Measurements from ENCODE around the gene PIK3CD. TPM values are rescaled to one million over a fixed set of nuclear protein-coding genes. Genes with fewer than 3 reads are reported as not detected.

Gene PIK3CD
- total and polyA plus RNA-seq, 2 of the 4 experiments (the other 2 are of a cell fraction): 5.0 to 12.1 TPM

- BruUV-seq (replicated peaks): no TSS peak
- WGBS, 2 experiments (ENCODE audit: extremely low coverage in 2 of 2, insufficient read length in 1 of 2): 100% methylated on average over 2 of the region's 6 CpGs; no CpG with 5 or more reads in 1 of the 2 experiments
- no peak overlapping the region for H3K18ac ChIP-seq (ENCODE audit: low read depth, low read length)
- CTCF ChIA-PET: no interaction called here
- H3K9me1 ChIP-seq (ENCODE audit: insufficient read depth, low read length): 0 out of 2 replicates have a peak, but pooled peaks cover 3% of the 10 kb centered on the region
- H2BK15ac ChIP-seq (ENCODE audit: low read depth, low read length): no peak overlapping the region
- DNase-seq: no peak
- in situ Hi-C loops (cut with MboI; ENCODE audit: low sequenced_read_pairs): loop anchor here (10.0 kb wide), 1 partner anchor 141 kb away; no protein-coding TSS in a partner anchor
- no peak overlapping the region for H3K9ac ChIP-seq (ENCODE audit: low read depth, low read length)
- no peak overlapping the region for H2AFZ ChIP-seq (replicated peaks; ENCODE audit: low read length, poor library complexity)
- intact Hi-C loops (cut with micrococcal nuclease): no loop called here
- H3K27me3 ChIP-seq (ENCODE audit: control insufficient read depth, insufficient read depth, low read length): no peaks in the 10 kb centered on the region
- H2BK5ac ChIP-seq (ENCODE audit: low read depth, low read length, poor library complexity, severe bottlenecking): no peak overlapping the region
- peaks cover under 1% of the 10 kb centered on the region for H3K4me1 ChIP-seq (ENCODE audit: control insufficient read depth, insufficient read depth, low read length)
- H2BK20ac ChIP-seq (ENCODE audit: low read depth, low read length): no peak overlapping the region
- no peak overlapping the region for H3K23ac ChIP-seq (ENCODE audit: low read depth, low read length)
- peaks cover 49% of the 10 kb centered on the region for H3K36me3 ChIP-seq (ENCODE audit: control insufficient read depth, insufficient read depth, low read length)
- no peak overlapping the region for H4K8ac ChIP-seq (ENCODE audit: low read depth in 2 of 2, low read length in 2 of 2)
- dilution Hi-C loops (cut with HindIII; ENCODE audit: low sequenced_read_pairs, unreplicated experiment): no loop called here
- no peak overlapping the region for H2BK120ac ChIP-seq (ENCODE audit: low read depth, low read length)
- H3K79me1 ChIP-seq (ENCODE audit: low read depth in 1 of 2, low read length in 2 of 2): no peaks in the 10 kb centered on the region
- no peak for ATAC-seq (ENCODE audit: low read depth)
- H4K91ac ChIP-seq (ENCODE audit: insufficient read depth, low read depth, low read length): no peak overlapping the region
- no peak overlapping the region for H3K56ac ChIP-seq (ENCODE audit: extremely low read depth, insufficient read depth, low read length)
- H3K4ac ChIP-seq (ENCODE audit: low read depth, low read length): no peak overlapping the region
- H3K4me2 ChIP-seq (ENCODE audit: low read depth, low read length): no peak overlapping the region
- H4K5ac ChIP-seq (ENCODE audit: low read depth, low read length): no peak overlapping the region
- H4K20me1 ChIP-seq (ENCODE audit: insufficient read depth, low read length): peaks cover under 1% of the 10 kb centered on the region; the same call in 1 of the 2 replicates
- no peak overlapping the region for H2AK9ac ChIP-seq (replicated peaks; ENCODE audit: low read depth, low read length, poor library complexity)
- H3K9me3 ChIP-seq (ENCODE audit: control insufficient read depth, insufficient read depth, low read length): peaks cover 11% of the 10 kb centered on the region; the same call in 1 of the 2 replicates
- H2AK5ac ChIP-seq (ENCODE audit: low read depth, low read length): no peak overlapping the region
- POLR2A ChIA-PET (ENCODE audit: unreplicated experiment): no interaction called here
- no peak overlapping the region for H3K27ac ChIP-seq (ENCODE audit: insufficient read depth, low read length)
- TF ChIP-seq RAD21 (IDR thresholded peaks at IDR 0.05; ENCODE audit: low read length) (no peak), NFE2L2 (IDR thresholded peaks at IDR 0.05; ENCODE audit: low read depth, low read length) (no peak), SMC3 (IDR thresholded peaks at IDR 0.05; ENCODE audit: low read depth, low read length) (no peak), FOS (IDR thresholded peaks at IDR 0.05; ENCODE audit: low read depth, low read length) (no peak), RFX5 (IDR thresholded peaks at IDR 0.05; ENCODE audit: low read depth, low read length) (no peak), RCOR1 (IDR thresholded peaks at IDR 0.05; ENCODE audit: insufficient replicate concordance, low read length) (no peak), MXI1 (IDR thresholded peaks at IDR 0.05; ENCODE audit: borderline replicate concordance, low read depth, low read length) (no peak), MAZ (IDR thresholded peaks at IDR 0.05; ENCODE audit: borderline replicate concordance, low read depth, low read length) (no peak), USF2 (IDR thresholded peaks at IDR 0.05; ENCODE audit: low read depth, low read length) (no peak), ELK1 (IDR thresholded peaks at IDR 0.05; ENCODE audit: borderline replicate concordance, low read depth, low read length) (no peak), CHD1 (IDR thresholded peaks at IDR 0.05; ENCODE audit: low read depth, low read length) (no peak), POLR2A (IDR thresholded peaks at IDR 0.05; ENCODE audit: low read depth, low read length) (no peak), MAFK (IDR thresholded peaks at IDR 0.05; ENCODE audit: low read depth, low read length) (no peak), CTCF (conservative IDR thresholded peaks at IDR 0.05; ENCODE audit: low read depth, low read length) (no peak), BHLHE40 (IDR thresholded peaks at IDR 0.05; ENCODE audit: low read depth, low read length) (no peak)
- H3K14ac ChIP-seq (replicated peaks; ENCODE audit: low read depth, low read length): no peak overlapping the region
- H3K4me3 ChIP-seq (ENCODE audit: insufficient read depth, low read depth, low read length): no peak overlapping the region
These were observed 72.4 kb downstream of the PIK3CD start for GRCh38 chr1:9723926-9724325.

All from IMR-90 (cell line).